Inferior parietal cortex (tissue), 1 donor: ENCODE data around the gene IFT88.

Experiments used
- DNase-seq: peaks from one replicate; pipeline ENCODE4 v3.0.0-alpha.2; 2016; ENCODE audit errors: extremely low spot score

The IFT88 gene, protein sequence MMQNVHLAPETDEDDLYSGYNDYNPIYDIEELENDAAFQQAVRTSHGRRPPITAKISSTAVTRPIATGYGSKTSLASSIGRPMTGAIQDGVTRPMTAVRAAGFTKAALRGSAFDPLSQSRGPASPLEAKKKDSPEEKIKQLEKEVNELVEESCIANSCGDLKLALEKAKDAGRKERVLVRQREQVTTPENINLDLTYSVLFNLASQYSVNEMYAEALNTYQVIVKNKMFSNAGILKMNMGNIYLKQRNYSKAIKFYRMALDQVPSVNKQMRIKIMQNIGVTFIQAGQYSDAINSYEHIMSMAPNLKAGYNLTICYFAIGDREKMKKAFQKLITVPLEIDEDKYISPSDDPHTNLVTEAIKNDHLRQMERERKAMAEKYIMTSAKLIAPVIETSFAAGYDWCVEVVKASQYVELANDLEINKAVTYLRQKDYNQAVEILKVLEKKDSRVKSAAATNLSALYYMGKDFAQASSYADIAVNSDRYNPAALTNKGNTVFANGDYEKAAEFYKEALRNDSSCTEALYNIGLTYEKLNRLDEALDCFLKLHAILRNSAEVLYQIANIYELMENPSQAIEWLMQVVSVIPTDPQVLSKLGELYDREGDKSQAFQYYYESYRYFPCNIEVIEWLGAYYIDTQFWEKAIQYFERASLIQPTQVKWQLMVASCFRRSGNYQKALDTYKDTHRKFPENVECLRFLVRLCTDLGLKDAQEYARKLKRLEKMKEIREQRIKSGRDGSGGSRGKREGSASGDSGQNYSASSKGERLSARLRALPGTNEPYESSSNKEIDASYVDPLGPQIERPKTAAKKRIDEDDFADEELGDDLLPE

DNA sequence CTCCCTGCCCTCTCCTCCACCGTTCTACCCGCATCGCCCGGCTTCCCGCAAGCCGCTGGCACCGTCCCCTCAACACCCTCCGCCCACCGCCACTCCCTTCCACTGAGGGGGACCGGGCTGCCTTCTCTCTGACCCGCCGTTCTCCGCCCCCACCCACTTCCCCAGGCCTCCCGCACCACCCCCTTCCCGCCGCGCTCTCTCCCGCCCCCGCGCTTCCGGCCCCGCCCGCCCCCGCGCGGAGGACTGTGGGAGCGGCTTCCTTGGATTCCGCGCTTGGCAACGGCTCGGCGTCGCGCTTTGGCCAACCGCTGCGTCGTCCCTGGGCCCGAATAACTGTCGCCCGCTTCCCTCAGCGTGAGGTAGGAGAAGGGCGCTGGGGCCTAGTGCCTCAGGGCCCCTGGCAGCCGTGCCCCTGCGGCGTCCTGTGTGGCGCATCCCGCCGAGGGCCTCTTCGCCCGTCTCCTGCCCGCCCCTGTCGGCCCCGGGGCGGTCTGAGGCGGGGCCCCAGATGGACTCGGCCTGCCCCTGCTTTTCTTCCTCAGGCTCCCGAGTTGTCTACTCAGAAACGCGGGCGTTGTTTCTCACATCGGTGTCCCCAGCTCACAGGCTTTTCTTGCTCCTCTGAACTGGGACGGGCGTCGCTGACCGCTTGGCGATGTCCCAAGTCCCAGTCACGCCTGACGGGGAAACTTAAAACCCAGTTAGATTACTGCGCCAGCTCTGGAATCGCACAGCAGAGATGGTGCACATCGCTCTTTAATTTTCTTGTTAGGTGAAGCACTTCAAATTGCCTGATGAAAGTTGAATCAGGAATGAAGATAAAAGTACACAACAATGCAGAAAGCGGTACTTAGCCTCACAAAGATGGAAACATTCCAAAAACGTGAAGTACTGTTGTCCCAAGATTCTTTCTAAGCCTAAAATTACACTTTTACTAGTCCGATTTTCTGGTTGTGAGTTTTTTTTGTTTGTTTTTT lies at the start of gene IFT88:
Gene IFT88 (plus strand): TSS at position 260 of the 977 bp plus-strand sequence. CDS start 7,229 bp downstream, outside the sequence.
- peak; percentile 90 for DNase-seq

DNA sequence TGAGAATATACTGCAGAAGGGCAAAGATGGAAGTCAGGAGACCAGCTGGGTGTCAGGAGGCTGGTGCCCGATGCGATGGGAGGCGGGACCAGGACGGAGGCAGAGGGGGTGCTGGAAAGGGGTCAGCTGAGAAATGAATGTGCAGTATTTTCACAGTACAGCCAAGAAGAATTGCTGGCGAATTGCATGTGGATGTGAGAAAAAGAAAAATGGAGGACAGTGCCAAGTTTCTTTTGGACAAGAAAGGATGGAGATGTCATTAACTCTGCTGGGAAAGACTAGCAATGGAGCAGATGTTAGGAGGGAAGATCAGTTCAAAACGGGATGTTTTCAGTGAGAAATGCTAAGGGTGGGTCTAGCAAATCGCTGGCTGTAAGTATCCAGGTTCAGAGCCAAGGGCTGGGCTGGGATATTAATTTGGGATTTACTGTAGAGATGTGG lies 48.3 kb upstream of the IFT88 start:
- no peak for DNase-seq

DNA sequence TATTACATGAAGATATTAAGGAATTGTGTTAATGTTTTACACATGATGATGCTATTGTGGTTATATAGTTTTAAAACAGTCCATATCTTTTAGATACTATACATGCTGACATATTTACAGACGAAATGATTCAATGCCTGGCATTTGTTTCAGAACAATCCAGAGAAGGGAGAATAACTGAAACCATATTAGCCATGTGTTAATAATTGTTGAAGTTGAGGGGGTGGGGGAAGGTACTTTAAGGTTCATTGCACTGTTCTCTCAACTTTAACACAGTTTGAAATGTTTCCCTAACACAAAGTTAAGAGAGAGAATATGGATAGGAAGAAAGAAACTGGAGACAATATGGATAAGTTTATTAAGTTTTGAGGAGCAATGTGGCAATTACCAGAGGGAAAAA lies 47.1 kb upstream of the IFT88 start:
- no peak for DNase-seq

DNA sequence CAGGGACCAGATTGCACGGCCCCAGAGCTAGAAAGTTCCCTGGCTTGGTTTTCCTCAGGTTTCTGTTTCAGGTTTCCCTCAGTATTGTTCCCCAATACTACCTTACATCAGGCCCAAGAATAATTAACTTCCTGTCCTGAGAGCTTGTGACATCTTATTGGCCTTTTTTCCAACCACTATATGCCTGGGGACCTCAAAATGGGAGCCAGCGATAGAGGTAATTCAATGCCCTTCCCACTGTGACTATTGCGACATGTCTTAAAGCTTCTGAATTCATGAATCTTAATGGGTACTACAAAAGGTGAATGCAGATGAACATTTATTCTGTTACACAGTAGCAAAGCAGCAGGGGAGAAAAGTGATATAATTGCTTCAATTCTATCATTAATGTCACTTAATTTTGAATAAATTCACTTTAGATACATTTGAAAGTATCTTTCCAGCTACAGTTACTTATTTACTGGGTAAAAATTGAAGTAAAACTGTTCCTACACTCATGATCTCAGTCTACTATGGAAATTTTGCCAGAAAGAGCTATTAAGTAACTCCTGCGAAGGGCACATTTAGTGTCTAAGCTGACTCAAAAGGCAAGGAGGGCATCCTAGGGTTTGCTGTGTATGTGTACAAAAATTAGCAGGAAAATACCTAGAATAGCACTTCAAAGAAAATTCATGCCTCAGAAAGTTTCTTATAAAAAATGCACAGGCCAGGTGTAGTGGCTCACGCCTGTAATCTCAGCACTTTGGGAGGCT lies 45.4 kb upstream of the IFT88 start:
- DNase-seq = no peak

DNA sequence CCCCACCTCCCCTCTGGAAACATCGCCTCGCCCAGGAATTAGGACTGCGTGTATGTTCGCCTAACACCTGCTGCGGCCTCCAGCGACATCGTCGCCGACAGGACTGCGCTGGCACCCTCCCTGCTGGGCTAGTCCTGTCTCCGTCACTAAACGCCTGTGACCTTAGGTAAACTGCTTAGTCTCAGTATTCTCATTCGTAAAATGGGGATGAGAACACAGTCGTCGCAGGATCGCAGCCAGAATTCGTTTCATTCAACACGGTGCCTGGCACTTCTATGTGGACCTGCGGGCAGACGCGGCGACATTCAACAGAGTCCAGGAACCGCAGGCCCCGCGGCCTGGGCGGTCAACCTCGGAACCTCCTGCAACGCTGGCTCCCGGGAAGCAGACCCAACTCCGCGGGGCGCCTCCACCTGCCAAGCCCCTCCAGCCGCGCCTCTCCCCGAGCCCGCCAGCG lies 41.8 kb upstream of the IFT88 start:
- peak; percentile 49 for DNase-seq

DNA sequence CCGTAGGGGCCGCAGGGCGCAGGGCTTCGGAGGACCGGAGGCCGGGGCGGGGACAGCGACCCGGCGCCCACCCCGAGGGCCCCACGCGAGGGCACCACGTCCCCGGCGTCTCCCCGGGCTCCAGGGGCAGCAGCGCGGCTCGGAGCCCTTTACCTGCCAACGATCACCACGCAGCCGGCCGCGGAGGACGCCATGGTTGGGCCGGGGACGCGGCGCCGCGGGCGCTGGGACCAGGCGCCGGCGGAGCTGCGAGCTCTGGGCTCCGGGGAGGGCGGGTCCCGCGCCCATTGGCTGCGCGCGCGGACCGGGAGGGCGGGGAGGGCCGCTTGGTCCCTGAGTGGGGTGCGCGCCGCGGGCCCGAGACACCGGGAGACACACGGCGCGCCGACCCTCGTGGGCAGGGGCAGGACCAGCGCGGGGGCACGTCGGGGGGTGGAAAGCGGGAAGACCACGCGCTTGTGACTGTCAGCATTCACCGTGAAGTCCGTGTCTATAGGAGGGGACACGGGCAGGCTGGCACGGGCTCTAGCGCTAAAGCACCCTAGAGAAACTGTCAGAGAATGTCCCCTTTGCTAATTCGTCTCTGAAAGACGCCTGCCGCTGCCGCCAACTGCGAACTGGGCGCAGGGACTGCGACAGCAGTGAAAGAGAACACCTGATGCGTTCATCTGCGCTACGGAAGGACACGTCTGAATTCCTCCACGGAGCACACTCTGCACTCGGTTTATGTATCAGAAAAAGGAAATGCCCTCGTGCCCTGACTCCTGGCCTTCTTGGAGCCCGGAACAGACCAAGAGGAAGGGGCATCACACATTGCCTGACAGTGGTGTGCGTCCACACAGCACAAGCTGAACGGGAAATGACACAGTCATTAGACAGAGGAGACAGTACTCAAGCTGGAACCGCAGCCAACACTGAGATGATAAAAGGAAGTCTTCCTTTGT lies 41.1 kb upstream of the IFT88 start, which contains the start of gene CRYL1:
Gene CRYL1 (minus strand): TSS at position 257 of the 944 bp plus-strand sequence. CDS start 63 bp downstream, at position 194.
- DNase-seq = peak; percentile 74

DNA sequence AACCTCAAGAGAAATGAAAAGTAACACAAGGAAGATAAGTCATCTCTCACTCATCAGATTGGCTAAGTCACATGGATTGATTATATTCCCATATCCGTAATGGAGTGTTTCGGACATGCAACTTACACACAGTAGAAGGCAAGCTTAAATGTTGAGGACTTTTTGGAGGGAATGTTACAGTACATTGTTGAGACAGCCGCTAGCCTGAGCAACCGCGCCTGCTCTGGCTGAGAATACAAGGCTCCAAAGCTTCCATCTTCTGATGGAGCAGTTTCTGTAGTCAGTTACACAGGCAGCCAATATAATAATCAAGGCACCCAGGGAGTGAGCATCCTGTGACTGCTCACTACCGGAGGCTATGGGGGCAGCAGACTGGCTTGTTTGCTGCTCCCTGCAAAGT lies 40.3 kb upstream of the IFT88 start:
- DNase-seq = no peak

DNA sequence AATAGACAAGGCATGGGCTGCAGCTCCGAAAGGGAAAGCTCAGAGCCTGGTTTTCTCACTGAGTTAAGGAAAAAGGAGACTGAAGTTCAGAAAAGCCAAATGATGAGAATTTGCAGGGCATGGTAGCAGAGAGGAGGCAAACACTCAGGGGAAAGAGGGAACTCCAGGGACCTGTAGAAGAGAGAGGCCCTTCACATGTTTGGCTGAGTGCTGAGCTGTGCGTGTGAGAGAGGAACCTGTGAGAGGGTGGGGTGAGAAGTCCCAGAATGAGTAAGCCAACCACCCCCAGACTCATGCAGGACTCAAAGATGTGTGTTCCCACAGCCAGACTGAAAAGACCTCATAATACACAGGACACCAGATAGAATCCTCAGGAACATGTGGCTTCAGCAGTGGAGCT lies 38.5 kb upstream of the IFT88 start:
- DNase-seq = no peak

DNA sequence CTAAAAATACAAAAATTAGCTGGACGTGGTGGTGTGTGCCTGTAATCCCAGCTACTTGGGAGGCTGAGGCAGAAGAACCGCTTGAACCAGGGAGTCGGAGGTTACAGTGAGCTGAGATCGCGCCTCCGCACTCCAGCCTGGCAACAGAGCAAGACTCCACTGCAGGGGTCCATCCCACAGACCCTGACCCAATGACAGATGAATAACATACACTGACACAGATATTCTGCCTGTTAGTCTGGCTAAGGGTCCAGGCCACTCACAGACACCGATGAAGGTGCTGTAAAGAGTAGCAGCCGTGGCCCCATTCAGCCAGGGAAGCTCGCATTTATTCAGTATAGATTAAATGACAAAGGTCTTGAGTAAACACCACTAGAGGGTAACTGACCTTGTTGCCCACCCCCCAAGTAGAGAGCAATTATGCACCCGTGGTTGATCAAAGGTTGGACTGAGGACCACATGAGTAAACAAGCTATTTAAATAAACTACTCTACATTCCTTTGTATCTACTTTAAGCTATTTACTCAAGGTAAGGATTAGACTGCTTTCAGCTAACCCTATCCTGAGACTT lies 32.8 kb upstream of the IFT88 start:
- no peak for DNase-seq

DNA sequence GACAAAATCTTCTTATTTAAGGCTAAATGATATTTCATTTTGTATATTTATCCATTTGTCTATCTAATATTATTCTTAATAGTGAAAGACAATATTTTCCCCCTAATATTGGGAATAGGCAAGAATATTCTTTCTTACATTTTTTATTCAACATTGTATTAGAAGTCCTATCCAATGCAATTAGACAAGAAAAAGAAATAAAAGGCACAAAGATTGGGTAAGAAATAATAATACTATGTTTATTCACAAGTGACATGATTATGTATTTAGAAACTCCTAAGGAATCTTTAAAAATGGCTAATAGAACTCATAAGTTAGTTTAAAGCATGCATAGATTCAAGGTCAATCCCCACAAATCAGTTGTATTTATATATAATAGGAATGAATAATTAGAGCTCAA lies 30.0 kb upstream of the IFT88 start:
- no peak for DNase-seq

DNA sequence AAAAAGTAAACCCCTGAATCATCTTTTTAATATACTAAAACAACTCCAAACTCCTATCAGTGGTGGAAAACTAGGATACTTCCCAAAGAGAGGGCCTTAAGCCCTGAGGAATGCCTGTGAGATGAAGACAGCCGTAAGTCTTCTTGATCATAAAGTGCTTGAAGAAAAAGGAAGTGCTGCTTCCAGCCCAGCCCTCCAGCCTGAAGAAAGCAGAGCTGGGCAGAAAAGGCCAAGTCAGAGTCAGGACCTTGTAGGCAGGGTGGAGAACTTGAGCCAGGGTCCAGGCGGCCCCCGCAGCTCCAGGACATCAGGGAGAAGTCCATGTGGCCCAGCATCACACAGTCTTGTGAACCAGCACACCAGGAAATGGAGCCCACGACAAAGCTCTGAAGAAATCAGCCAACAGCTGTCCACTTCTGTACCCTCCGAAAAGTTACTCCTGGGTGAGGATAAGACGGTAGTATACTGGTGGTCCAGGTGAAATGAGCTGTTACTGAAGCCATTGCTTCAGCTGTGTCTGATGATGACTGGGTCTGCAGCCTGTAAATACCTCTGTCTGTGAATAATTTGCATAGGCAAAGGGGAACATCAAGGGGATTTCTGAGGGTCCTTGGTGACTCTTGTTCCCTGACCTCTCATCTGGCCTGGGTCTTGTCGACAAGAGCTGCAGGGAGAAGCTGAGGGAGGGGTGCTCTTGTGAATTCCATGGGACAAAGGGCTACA lies 22.6 kb upstream of the IFT88 start:
- no peak for DNase-seq

DNA sequence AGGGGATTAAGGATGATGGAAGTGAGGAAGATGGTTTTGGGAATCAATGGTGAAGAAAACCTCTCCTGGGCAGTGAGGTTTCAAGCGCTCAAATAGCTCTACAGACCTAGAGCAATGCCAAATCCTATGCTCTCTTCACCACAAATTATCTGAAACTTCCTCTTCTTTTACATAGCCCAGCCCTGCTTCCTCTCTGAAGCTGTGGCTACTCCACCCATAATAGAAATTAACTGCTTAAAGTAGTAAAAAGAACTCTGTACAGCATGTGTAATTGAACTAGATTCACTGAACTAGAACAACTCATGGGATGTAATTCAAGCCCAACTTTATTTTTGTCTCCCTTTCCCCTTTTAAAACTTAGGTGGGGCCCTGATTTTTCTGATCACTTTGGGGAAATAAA lies 20.4 kb upstream of the IFT88 start:
- no peak for DNase-seq

DNA sequence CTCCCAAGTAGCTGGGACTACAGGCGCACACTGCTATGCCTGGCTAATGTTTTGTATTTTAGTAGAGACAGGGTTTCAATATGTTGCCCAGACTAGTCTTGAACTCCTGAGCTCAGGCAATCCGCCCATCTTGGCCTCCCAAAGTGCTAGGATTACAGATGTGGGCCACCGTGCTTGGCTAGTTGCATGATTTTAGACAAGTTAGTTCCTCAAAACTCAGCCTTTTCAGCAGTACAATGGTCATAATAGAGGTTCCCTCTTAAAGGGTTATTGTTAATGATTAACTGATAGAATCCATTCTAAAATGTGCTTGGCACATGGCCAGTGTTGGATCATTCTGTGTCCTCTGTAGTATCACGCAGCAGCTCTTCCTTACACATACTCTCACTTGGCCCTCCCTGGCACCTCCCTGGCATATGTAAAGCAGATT lies 19.5 kb upstream of the IFT88 start:
- no peak for DNase-seq

DNA sequence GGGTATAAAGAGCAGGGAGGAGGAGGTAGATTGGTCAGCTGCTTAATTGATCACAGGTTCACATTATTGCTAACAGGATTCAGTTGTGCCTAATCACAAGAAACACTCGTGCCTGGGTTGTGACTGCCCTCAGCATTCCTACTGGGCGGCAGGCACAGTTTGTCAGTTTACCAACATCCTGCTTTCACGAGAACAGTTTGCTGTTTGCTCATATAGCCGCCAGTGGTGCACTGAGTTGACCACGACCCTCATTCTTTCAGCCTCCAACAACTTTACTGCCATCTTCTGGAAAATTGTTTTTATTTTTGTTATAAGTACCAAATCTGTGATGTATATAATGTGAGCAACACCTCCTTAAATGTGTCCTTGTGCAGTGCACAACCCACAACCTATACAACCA lies 16.2 kb upstream of the IFT88 start:
- peak; percentile 33 for DNase-seq

DNA sequence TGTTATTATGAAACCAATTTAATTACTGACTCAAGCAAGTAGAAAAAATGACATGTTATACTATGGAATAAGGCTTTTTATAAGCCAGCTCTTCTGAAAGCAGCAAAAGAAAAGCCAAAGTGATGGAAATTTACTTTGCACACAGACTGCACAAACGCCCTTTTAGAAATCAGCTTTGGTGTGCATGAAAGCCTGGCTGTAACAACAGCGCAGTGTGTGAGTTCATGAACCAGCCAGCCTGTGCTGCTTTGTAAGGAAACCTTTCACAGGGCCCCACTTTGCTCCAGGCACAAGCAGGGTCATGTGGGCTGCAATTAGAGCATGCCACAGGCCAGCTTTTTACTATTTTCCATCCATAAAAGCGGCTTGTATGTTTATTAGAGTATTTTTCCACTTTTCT lies 13.6 kb upstream of the IFT88 start:
- DNase-seq = peak; percentile 85

DNA sequence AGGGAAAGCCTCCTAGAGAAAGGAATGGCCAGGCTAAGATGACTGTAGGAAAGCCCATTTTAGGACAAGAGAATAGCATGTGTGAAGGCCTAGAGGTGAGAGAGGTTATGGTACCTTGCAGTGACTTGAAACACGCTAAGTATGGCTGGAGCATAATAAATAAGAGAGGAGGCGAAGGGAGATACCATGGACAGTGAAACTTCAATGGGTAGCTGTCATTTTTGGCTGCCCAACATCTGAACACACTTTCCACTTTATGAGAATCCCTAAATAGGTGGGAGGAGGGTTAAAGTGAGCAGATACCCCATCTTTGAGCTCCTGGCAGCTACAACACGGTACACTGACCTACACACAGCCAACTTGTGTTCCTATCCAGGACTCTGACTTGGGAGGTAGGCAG lies 8.0 kb upstream of the IFT88 start:
- no peak for DNase-seq

DNA sequence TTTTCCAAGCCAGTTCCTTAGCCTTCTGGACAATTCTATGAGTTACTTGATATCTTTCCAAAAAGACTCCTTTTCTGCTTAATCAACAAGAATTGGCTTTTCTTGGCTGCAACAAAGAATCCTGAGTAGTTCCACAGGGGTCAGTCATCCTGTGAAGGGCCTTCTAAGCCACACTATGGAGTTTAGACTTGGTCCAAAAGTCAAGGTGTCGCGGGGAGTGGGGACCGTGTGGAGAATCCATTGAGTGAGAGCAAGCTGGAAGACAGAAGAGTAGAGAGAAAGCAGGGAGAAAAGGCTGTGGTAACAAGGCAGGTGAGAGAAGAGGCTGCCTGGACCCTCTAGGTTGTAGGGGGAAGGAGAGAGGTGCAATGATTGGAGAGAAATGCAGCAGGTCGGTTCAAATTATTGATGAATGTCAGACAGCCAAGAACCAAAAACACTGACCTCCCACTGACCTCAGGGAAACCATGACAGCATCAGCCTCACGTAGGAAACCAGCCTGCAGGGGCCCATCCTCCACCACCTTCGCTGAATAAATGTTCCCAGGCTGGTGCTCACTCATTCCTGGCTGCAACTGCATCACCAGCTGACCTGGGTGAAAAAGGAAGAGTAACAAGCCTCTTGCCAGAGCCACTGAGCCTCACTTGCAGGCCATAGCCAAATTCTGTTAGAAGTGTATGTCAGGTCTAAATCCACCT lies 7.1 kb upstream of the IFT88 start:
- DNase-seq = no peak

DNA sequence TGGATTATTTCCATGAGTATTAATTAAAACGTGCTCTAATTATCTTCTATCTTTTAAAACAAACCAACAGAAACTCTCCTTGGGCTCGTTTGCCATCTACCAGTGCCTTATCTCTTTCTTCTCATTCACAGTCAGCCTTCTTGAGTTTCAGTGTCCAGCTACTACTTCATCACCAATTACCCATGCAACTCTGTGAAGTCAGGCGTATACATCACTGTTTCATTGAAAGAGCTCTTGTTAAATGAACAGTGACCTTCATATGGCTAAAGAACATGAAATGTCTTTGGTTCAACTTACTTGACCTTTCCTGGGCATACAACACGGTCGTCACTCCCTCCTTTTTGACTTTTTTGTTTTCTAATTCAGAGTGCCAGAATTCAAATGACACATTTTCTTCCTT lies 5.2 kb upstream of the IFT88 start:
- DNase-seq = no peak
